ENCODE measurements around the gene RAD51B. TPM values are rescaled to one million over a fixed set of nuclear protein-coding genes. Genes with fewer than 3 reads are reported as not detected.
"Not testable (repeated sequence)": the region's sequence is repeated elsewhere in the genome, so short reads cannot be mapped to it uniquely, and the experiment has no call there.

RAD51B gene
- total RNA-seq, 1 donor from 2014 or later, result 16.7 TPM

DNA sequence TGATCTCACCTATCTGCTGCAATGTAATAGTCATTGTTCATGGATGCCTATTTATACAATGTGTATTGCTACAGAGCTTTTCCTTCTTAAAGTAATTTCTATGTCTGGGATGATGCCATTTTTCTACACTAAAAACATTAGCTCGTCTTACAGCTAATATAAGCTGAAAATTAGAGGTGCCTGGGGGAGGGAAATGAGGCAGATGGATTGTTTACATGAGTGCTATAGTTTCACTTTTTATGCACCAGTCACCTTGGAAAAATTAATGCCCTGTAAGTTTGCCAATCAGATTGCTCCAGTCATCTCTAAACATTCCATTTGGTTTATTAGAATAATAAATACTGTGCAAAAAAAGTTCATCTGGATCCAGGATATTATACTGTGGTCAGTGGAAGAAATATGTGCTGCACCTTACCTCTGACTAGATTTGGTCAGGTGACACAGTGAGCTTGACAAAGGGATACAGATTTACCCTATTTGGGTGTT, 436.2 kb downstream of the RAD51B start:
- Mint-ChIP-seq H3K4me3 (no peak overlapping the region), H3K36me3 (ENCODE audit: low read depth) (no peaks in the 10 kb centered on the region), H3K9me3 (no peaks in the 10 kb centered on the region), H3K4me1 (peaks cover 71% of the 10 kb centered on the region), H3K27ac (ENCODE audit: unreplicated experiment) (no peak overlapping the region), H3K27me3 (ENCODE audit: low read depth) (no peaks in the 10 kb centered on the region)
- TF ChIP-seq, protein P1, sequence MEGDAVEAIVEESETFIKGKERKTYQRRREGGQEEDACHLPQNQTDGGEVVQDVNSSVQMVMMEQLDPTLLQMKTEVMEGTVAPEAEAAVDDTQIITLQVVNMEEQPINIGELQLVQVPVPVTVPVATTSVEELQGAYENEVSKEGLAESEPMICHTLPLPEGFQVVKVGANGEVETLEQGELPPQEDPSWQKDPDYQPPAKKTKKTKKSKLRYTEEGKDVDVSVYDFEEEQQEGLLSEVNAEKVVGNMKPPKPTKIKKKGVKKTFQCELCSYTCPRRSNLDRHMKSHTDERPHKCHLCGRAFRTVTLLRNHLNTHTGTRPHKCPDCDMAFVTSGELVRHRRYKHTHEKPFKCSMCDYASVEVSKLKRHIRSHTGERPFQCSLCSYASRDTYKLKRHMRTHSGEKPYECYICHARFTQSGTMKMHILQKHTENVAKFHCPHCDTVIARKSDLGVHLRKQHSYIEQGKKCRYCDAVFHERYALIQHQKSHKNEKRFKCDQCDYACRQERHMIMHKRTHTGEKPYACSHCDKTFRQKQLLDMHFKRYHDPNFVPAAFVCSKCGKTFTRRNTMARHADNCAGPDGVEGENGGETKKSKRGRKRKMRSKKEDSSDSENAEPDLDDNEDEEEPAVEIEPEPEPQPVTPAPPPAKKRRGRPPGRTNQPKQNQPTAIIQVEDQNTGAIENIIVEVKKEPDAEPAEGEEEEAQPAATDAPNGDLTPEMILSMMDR (conservative IDR thresholded peaks at IDR 0.05), result no peak
- DNase-seq (ENCODE audit: low read depth, low spot score), result no peak

DNA sequence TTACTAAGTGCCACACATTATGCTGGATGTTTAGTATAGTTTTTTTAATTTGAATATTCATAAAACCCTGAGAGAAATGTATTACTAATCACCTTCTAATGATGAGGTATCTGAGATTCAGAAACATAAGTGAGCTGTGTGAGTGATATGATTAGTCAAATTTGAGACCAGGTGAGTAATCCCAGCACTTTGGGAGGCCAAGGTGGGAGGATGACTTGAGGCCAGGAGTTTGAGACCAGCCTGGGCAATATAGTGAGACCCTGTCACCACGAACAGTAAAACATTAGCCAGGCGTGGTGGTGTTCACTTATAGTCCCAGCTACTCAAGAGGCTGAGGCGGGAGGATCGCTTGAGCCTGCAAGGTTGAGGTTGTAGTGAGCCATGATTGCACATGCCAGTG, 438.4 kb downstream of the RAD51B start:
- DNase-seq (ENCODE audit: low read depth, low spot score), result no peak
- TF ChIP-seq, protein P1 (conservative IDR thresholded peaks at IDR 0.05), result no peak
- Mint-ChIP-seq H3K4me3 (no peak overlapping the region), H3K36me3 (ENCODE audit: low read depth) (no peaks in the 10 kb centered on the region), H3K4me1 (peaks cover 76% of the 10 kb centered on the region), H3K9me3 (no peaks in the 10 kb centered on the region), H3K27ac (ENCODE audit: unreplicated experiment) (no peak overlapping the region), H3K27me3 (ENCODE audit: low read depth) (no peaks in the 10 kb centered on the region)

DNA sequence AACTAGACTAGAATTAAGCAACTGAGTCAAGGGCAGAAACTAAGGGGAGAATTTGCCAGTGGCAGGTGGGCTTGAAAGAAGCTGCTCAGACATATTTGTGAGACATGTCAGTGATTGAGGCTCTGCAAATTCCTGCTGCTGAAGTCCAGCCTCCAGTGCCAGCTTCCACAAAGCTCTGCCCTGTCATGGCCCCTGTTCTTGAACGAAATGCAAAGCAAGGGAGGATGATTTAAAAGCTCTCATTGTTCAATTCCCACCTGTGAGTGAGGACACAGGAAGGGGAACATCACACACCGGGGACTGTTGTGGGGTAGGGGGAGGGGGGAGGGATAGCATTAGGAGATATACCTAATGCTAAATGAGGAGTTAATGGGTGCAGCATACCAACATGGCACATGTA, 439.4 kb downstream of the RAD51B start:
- not testable (repeated sequence) for H3K27ac Mint-ChIP-seq (ENCODE audit: unreplicated experiment); H3K36me3 Mint-ChIP-seq (ENCODE audit: low read depth); DNase-seq (ENCODE audit: low read depth, low spot score); H3K27me3 Mint-ChIP-seq (ENCODE audit: low read depth); H3K9me3 Mint-ChIP-seq; H3K4me3 Mint-ChIP-seq
- H3K4me1 Mint-ChIP-seq, result peaks cover 77% of the 10 kb centered on the region

DNA sequence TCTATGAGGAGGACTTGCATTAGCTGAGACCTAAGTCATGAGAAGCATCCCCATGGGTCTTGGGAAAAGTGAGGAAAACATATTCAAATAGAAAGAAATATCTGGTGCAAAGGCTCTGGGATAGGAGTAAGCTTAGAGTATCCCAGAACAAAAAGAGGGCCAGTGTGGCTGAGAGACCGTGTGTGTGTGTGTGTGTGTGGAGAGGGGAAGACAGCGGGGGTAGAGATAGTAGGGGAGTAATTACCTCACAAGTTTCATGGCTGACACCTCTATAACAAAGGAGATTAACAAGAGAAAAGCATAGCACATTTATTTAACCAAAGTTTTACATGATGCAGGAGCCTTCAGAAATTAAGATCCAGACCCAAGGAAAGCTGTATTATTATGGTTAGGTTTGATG, 440.5 kb downstream of the RAD51B start:
- no peaks in the 10 kb centered on the region for H3K27me3 Mint-ChIP-seq (ENCODE audit: low read depth)
- peaks cover 74% of the 10 kb centered on the region for H3K4me1 Mint-ChIP-seq
- DNase-seq (ENCODE audit: low read depth, low spot score), result no peak
- TF ChIP-seq, protein P1 (conservative IDR thresholded peaks at IDR 0.05), result no peak
- H3K36me3 Mint-ChIP-seq (ENCODE audit: low read depth), result no peaks in the 10 kb centered on the region
- peak overlapping the region; percentile 5 for H3K4me3 Mint-ChIP-seq
- H3K9me3 Mint-ChIP-seq, result no peaks in the 10 kb centered on the region
- peak overlapping the region; percentile 60 for H3K27ac Mint-ChIP-seq (ENCODE audit: unreplicated experiment)

DNA sequence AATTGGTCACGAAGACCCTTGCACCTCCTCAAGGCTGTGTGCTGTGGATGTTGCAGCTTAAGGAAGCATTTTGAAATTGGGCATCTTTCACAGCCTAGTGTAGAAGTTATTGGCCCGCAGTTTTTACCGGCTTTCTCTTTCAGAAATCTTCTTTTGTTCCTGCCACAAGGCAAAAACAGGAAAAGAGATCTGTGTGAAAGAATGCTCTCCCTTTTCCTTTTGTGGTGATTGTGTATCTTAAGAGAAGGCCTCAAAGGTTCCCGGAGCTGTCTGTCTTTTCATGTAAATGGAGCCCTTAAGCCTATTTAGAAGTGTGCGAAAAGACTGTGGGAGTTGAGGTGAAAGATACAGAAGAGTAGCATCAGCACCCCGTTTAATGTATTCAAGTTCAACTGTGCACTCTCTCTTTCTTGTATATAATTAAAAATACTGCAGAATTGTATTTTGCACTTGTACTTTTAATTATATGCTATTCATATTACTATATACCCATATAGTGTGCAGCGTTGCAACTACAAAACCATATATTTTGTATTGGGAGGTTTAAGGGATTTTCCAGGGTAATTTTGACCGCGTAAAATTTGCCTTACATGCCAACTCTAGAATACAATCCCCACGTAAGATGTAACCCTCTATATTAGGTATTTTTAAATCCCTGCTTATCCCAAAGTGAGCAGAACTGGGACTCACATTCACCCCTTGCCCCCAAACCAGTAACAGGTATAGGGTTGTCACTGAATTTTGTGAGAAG, 441.7 kb downstream of the RAD51B start:
- H3K27ac Mint-ChIP-seq (ENCODE audit: unreplicated experiment), result peak overlapping the region; percentile 57
- TF ChIP-seq, protein P1 (conservative IDR thresholded peaks at IDR 0.05), result no peak
- H3K36me3 Mint-ChIP-seq (ENCODE audit: low read depth), result no peaks in the 10 kb centered on the region
- H3K9me3 Mint-ChIP-seq, result no peaks in the 10 kb centered on the region
- DNase-seq (ENCODE audit: low read depth, low spot score), result no peak
- no peaks in the 10 kb centered on the region for H3K27me3 Mint-ChIP-seq (ENCODE audit: low read depth)
- peak overlapping the region; percentile 17 for H3K4me3 Mint-ChIP-seq
- peaks cover 67% of the 10 kb centered on the region for H3K4me1 Mint-ChIP-seq

DNA sequence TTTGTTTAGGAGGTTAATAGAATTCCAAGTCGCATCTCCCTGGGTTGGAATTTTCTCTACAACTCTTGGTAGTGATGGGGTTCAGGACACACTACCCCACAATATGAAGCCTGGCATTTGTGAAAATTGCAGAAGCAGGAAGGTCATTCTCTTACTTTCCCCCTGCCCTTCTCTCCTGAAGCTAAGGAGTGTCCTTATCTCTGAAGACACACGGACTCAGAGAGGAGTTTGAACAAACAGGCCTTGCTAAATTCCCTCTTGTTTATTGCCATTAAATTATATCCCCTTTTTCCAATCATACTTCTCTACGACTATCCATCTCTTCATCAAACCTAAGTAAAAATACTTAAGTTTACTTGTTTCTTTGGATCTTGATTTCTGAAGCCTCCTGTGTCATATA, 443.0 kb downstream of the RAD51B start:
- peaks cover 58% of the 10 kb centered on the region for H3K4me1 Mint-ChIP-seq
- no peak overlapping the region for H3K4me3 Mint-ChIP-seq
- TF ChIP-seq, protein P1 (conservative IDR thresholded peaks at IDR 0.05), result no peak
- H3K9me3 Mint-ChIP-seq, result no peaks in the 10 kb centered on the region
- no peak for DNase-seq (ENCODE audit: low read depth, low spot score)
- no peaks in the 10 kb centered on the region for H3K36me3 Mint-ChIP-seq (ENCODE audit: low read depth)
- no peaks in the 10 kb centered on the region for H3K27me3 Mint-ChIP-seq (ENCODE audit: low read depth)
- H3K27ac Mint-ChIP-seq (ENCODE audit: unreplicated experiment), result peak overlapping the region; percentile 76
